ENCODE measurements around the gene KRT1.
"Not testable (repeated sequence)": the region's sequence is repeated elsewhere in the genome, so short reads cannot be mapped to it uniquely, and the experiment has no call there.

The KRT1 gene

DNA sequence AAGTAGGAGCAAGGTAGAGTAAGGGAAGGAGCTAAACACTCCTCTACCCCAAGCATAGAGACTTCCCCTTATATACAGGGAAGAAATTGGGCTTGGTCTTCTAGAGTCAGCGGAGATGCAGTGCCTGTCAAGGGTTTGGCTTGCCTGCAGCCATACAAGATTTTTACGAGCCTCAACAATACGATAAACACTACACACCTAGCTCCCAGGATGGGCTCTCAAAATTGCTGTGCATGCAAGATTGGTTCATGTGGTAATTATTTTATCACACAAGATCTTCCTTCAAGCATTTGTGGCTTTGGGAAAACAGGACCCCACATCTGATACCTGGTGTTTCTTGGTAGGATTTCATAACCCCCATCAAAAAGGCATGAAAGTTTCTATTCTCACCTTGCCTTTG lies at the start of gene KRT1:
TSS of gene KRT1 (minus strand) at position 45 of the 400 bp plus-strand sequence. CDS start 59 bp downstream, outside the sequence.
- no peak for DNase-seq

GRCh38 chr12:52729147-52729546 lies 48.9 kb upstream of the KRT1 start:
- no peak for DNase-seq

- no peak for DNase-seq
Measured at GRCh38 chr12:52728374-52728773, 48.2 kb upstream of the KRT1 start.

GRCh38 chr12:52727037-52727436 lies 46.8 kb upstream of the KRT1 start:
- DNase-seq: no peak

- DNase-seq: no peak
Measured at GRCh38 chr12:52726451-52726850, 46.2 kb upstream of the KRT1 start.

- DNase-seq: no peak
Measured at GRCh38 chr12:52724384-52724783, 44.2 kb upstream of the KRT1 start.

GRCh38 chr12:52722680-52723079 lies 42.5 kb upstream of the KRT1 start:
- no peak for DNase-seq

- DNase-seq: no peak
Measured at GRCh38 chr12:52721838-52722470, 41.7 kb upstream of the KRT1 start.

- no peak for DNase-seq
Measured at GRCh38 chr12:52720365-52720886, 40.2 kb upstream of the KRT1 start.

DNA sequence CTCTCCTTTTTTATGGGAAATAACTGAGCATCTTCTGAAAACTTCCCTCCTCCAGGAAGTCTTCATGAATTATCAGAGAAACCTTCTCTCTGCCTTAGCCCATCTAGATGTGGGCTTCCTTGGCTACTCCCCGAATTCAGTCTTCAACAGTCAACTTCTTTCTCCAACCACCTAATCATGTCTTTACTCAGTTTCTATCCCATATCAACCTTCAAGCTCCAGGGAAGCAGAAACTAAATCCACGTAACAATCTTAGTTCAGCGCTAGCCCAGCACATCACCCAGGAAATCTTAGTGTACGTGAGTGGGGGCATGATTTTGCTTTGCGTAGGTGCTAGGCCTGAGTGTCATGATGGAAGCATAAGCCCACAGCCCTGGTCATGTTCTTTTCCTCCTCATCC lies 35.9 kb upstream of the KRT1 start:
- no peak for DNase-seq

- peak; percentile 40 for DNase-seq
Measured at GRCh38 chr12:52715416-52715815, 35.2 kb upstream of the KRT1 start.

DNA sequence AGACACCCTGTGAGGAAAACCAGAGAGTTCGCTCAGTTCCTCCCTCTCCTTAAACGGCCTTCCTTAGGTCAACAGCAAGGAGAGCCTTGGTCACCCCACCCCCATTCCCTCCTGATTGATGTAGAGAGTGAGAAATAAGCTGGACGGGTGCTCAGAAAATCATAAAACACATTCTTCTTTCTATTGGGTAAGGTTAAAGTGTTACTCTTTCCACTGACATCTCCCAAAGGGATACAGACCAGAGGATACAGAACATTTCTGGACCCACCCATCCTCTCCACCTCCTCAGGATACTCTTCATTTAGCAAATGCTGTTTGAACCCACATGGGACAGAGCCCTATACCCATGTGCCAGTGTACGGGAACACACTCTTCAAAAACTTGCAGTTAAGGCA lies 34.7 kb upstream of the KRT1 start:
- DNase-seq: no peak

GRCh38 chr12:52713960-52714886 lies 34.0 kb upstream of the KRT1 start:
- DNase-seq: no peak

GRCh38 chr12:52712122-52712521 lies 31.9 kb upstream of the KRT1 start:
- not testable (repeated sequence) for DNase-seq

DNA sequence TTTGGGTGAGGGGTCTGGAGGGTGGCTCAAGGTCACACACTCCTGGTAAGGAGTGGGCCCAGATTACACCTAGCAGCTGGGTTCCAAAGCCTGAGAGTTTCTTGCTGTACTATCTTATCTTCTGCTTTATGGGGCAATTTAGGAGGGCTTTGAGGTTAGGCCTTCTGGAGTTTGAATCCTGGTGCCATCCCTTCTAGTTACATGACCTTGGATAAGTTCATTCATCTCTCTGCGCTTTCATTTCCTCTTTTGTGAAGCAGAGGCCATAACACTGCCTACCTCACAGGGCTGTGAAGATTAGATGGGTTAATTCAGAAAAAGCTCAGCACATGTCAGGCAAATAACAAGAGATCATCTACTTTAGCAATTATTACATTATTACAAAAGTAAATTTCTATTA lies 30.5 kb upstream of the KRT1 start:
- no peak for DNase-seq

GRCh38 chr12:52708010-52708409 lies 27.8 kb upstream of the KRT1 start:
- no peak for DNase-seq

DNA sequence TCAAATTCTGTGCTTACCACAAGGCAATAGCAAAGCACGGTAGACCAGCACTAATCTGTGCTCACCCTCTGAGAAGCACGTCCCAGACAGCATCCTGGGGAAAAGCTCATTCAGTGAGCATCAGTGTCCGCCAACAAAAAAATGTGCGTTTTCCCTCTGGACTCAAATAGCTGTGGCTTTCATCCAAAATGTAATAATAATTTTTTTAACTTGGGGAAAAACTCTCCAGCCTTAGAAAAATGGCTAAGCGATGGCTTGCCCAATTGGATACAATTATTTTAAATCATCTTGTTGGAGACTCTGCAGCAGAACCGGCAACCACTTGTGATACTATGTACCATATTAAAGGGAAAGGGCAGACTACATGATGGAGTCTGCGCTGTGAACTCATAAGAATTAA lies 24.3 kb upstream of the KRT1 start:
- DNase-seq: no peak

- DNase-seq: no peak
Measured at GRCh38 chr12:52703878-52704277, 23.7 kb upstream of the KRT1 start.

- DNase-seq: no peak
Measured at GRCh38 chr12:52703424-52703823, 23.2 kb upstream of the KRT1 start, which contains the start of gene KRT77. Gene KRT77, minus strand, starts transcription at chr12:52703524. Its CDS starts 90 bp downstream, at chr12:52703434.

DNA sequence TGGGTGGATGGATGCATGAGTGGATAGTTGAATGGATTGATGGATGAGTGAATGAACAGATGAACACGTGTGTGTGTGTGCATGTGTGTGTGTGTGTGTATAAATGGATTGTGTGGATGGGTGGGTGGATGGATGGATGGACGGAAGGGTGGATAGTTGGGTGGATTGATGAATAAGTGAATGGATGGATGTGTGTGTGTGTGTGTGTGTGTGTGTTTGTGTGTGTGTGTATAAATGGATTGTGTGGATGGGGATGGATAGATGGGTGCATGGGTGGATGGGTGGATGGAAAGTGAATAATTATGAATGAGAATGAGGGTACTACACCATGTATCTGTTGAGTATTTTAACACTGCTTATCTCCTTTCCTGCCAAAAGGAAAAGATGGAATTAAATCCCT lies 22.1 kb upstream of the KRT1 start:
- no peak for DNase-seq

DNA sequence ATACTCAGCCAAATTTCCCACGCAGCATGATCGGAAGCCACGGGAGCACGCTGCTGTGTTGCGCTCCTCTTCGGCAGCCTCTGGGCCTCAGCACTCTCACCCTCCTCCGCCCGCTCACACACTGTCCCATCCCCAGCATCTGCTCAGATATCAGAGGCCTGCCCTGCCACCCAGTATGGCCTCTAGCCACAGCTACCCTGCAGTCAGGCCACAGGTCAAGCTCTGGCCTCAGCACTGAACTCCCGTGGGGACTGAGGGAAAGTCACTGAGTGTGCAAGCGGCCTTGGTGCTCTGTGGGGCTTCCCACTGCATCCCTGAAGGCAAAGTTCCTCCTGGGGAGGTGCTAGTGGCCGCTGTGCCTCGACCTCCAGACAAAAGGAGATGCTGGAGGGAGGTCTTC lies 21.1 kb upstream of the KRT1 start:
- no peak for DNase-seq

DNA sequence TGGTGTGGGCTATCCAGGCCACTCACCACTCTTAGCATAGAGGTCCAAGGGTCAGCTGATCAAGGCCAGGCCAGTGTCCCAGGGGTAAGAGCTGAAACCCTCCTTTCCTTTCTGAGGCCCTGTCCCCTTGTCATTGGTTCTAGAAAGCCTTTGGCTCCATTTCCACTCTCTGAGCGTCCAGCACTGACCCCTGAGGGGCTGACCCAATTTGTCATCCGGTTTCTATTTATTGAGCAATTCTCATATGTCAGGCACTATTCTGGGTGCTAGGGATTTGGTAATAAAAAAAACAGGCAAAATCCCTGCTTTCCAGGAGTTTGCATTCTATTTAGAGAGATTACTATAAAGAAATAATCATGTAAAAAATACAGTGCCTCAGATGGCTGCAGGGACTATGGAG lies 19.8 kb upstream of the KRT1 start:
- no peak for DNase-seq

DNA sequence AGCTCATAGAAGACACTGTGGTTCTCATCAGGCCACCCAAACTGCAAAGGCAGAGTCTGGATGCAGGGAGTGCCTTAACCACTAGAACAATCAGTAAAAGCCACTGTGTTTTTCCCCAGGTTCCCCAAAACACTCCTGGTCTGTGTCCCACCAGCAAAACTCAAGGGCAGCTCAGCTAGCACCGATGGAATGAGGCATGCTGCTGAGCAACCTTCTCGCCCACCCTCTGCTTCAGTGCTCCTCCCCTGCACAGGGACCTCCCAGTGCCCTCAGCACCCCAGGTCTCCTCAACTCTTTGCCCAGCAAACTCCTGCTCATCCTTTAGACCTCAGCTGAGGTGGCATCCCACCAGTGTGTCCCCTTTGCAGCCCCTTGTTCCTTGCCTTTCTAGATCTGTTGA lies 19.2 kb upstream of the KRT1 start:
- no peak for DNase-seq

Data from NCI-H82 (cell line).